H1 (cell line): ENCODE results near the gene PNMA6E. TPM values are rescaled to one million over a fixed set of nuclear protein-coding genes. Genes with fewer than 3 reads are reported as not detected.

Source experiments
- CTCF ChIA-PET: fragments of 300-600 bp; sonication (Branson Sonifier 250); formaldehyde crosslinking; loops from one replicate; lab custom pipeline; 2021; ENCODE audit not compliant: partially characterized antibody; lab: Charles Lee
- POLR2A ChIA-PET: fragments of 300-600 bp; sonication (Branson Sonifier 250); formaldehyde crosslinking; loops from one replicate; lab custom pipeline; 2021; ENCODE audit warnings: inconsistent platforms; ENCODE audit not compliant: partially characterized antibody; lab: Charles Lee
- DNase-seq, 2 experiments: peaks; one replicate each; pipeline versions ENCODE4 v3.0.0 to v3.0.0-alpha.2; 2010 to 2022; ENCODE audit warnings: low spot score in 2 of 2, low read depth in 1 of 2, mixed read lengths in 1 of 2
- FAIRE-seq: peaks from 2 replicates; lab custom pipeline; 2011; peaks lifted over from hg19 to GRCh38; lab: Jason Lieb, UNC
- H2AFZ ChIP-seq: 2 replicates; pipeline ENCODE4 v1.8.1; 2012; ENCODE audit warnings: low read length, inconsistent platforms
- H2AK5ac ChIP-seq: 2 replicates; pipeline ENCODE4 v1.6.1; 2013; ENCODE audit warnings: low read depth, low read length
- H2BK120ac ChIP-seq: replicated peaks from 2 replicates; pipeline ENCODE3; 2013; ENCODE audit warnings: low read depth, low read length, inconsistent platforms
- H2BK12ac ChIP-seq: 2 replicates; pipeline ENCODE4 v1.6.1; 2013; ENCODE audit warnings: low read depth, low read length
- H2BK15ac ChIP-seq: 2 replicates; pipeline ENCODE4 v1.6.1; 2013; ENCODE audit warnings: low read length
- H2BK20ac ChIP-seq: 2 replicates; pipeline ENCODE4 v1.6.1; 2013; ENCODE audit warnings: low read length
- H2BK5ac ChIP-seq: 2 replicates; pipeline ENCODE4 v1.6.1; 2013; ENCODE audit warnings: low read depth, low read length
- H3K14ac ChIP-seq: 2 replicates; pipeline ENCODE4 v1.6.1; 2013; ENCODE audit warnings: inconsistent platforms; ENCODE audit not compliant: insufficient read length
- H3K18ac ChIP-seq: 2 replicates; pipeline ENCODE4 v1.6.1; 2013; ENCODE audit warnings: low read length; ENCODE audit errors: extremely low read depth
- H3K23ac ChIP-seq: 2 replicates; pipeline ENCODE4 v1.6.1; 2013; ENCODE audit warnings: inconsistent platforms; ENCODE audit not compliant: insufficient read length
- H3K23me2 ChIP-seq: 2 replicates; pipeline ENCODE4 v1.6.1; 2013; ENCODE audit warnings: low read depth, low read length
- H3K27ac ChIP-seq: 2 replicates; pipeline ENCODE4 v1.6.1; 2011; ENCODE audit warnings: low read depth, low read length, inconsistent platforms
- H3K27me3 ChIP-seq, 4 experiments: replicated peaks in 1 of 4; 1 replicate in 1 of 4; 2 replicates in 3 of 4; pipeline versions ENCODE4 v1.6.1 to v1.8.1; 2011 to 2013; ENCODE audit warnings: low read length in 3 of 4, mild to moderate bottlenecking in 3 of 4, inconsistent platforms in 2 of 4, mixed read lengths in 2 of 4, moderate library complexity in 1 of 4; ENCODE audit not compliant: control insufficient read depth in 3 of 4, insufficient read depth in 3 of 4; ENCODE audit errors: extremely low read depth in 1 of 4
- H3K36me3 ChIP-seq, 4 experiments: 2 replicates each; pipeline versions ENCODE4 v1.6.1 to v1.8.1; 2011 to 2013; ENCODE audit warnings: mild to moderate bottlenecking in 4 of 4, low read length in 3 of 4, moderate library complexity in 2 of 4, control low read depth in 1 of 4, inconsistent platforms in 1 of 4; ENCODE audit not compliant: insufficient read depth in 4 of 4, control insufficient read depth in 2 of 4
- H3K4ac ChIP-seq: replicated peaks from 2 replicates; pipeline ENCODE3; 2013; ENCODE audit warnings: low read length, low read depth, mixed read lengths, inconsistent platforms; ENCODE audit not compliant: insufficient read length
- H3K4me1 ChIP-seq, 4 experiments: replicated peaks in 1 of 4; 1 replicate in 1 of 4; 2 replicates in 3 of 4; pipeline versions ENCODE4 v1.6.1 to v1.8.1; 2011 to 2013; ENCODE audit warnings: low read length in 3 of 4, inconsistent platforms in 2 of 4, mixed read lengths in 1 of 4; ENCODE audit not compliant: insufficient read depth in 4 of 4, control insufficient read depth in 3 of 4
- H3K4me2 ChIP-seq, 2 experiments: 2 replicates each; pipeline versions ENCODE4 v1.6.1 to v1.8.1; 2011 to 2013; ENCODE audit warnings: low read depth in 2 of 2, low read length in 2 of 2, control low read depth in 1 of 2, inconsistent platforms in 1 of 2, mild to moderate bottlenecking in 1 of 2; ENCODE audit not compliant: insufficient read depth in 1 of 2
- H3K4me3 ChIP-seq, 4 experiments: fragments of 200-600, 300-600 bp in 1 of 4; sonication (generic), shearing (Covaris generic), sonication (Bioruptor Twin) in 1 of 4; 2 replicates each; pipeline versions ENCODE4 v1.5.1 to v1.8.1; 2011 to 2016; ENCODE audit warnings: low read length in 4 of 4, low read depth in 3 of 4, control low read depth in 2 of 4, inconsistent platforms in 2 of 4, mild to moderate bottlenecking in 2 of 4, mixed read lengths in 1 of 4, moderate library complexity in 1 of 4; ENCODE audit not compliant: insufficient read depth in 2 of 4; ENCODE audit errors: extremely low read depth in 1 of 4
- H3K56ac ChIP-seq: replicated peaks from 2 replicates; pipeline ENCODE3; 2013; ENCODE audit warnings: low read depth, mild to moderate bottlenecking, mixed read lengths, low read length, inconsistent platforms; ENCODE audit not compliant: insufficient read length
- H3K79me1 ChIP-seq: 2 replicates; pipeline ENCODE4 v1.6.1; 2013; ENCODE audit warnings: low read depth, low read length, control low read depth
- H3K79me2 ChIP-seq, 2 experiments: 2 replicates each; pipeline versions ENCODE4 v1.6.1 to v1.8.1; 2012 to 2013; ENCODE audit warnings: low read length in 2 of 2, mild to moderate bottlenecking in 2 of 2, inconsistent platforms in 1 of 2; ENCODE audit not compliant: insufficient read depth in 2 of 2, control insufficient read depth in 1 of 2
- H3K9ac ChIP-seq, 4 experiments: replicated peaks in 1 of 4; 1 replicate in 1 of 4; 2 replicates in 3 of 4; pipeline versions ENCODE4 v1.6.1 to v1.8.1; 2011 to 2013; ENCODE audit warnings: low read depth in 3 of 4, low read length in 3 of 4, control low read depth in 2 of 4, mild to moderate bottlenecking in 2 of 4, moderate library complexity in 2 of 4, inconsistent platforms in 1 of 4; ENCODE audit errors: extremely low read depth in 1 of 4
- H3K9me3 ChIP-seq, 2 experiments: 2 replicates each; pipeline versions ENCODE4 v1.6.1 to v1.8.1; 2012 to 2013; ENCODE audit warnings: mild to moderate bottlenecking in 2 of 2, moderate library complexity in 2 of 2, control low read depth in 1 of 2, inconsistent platforms in 1 of 2, low read depth in 1 of 2, low read length in 1 of 2, mixed read lengths in 1 of 2; ENCODE audit not compliant: insufficient read depth in 2 of 2
- H4K20me1 ChIP-seq, 2 experiments: replicated peaks in 1 of 2; 2 replicates each; pipeline versions ENCODE3 to v1.8.1; 2011 to 2013; ENCODE audit warnings: inconsistent platforms in 2 of 2, low read length in 2 of 2, mild to moderate bottlenecking in 1 of 2; ENCODE audit not compliant: insufficient read depth in 2 of 2, control insufficient read depth in 1 of 2
- H4K5ac ChIP-seq: 2 replicates; pipeline ENCODE4 v1.6.1; 2013; ENCODE audit warnings: low read length, low read depth, mixed read lengths, inconsistent platforms; ENCODE audit not compliant: insufficient read length
- H4K8ac ChIP-seq: 2 replicates; pipeline ENCODE4 v1.8.0; 2013; ENCODE audit warnings: mild to moderate bottlenecking, moderate library complexity, low read length, inconsistent platforms; ENCODE audit not compliant: insufficient read depth; ENCODE audit errors: extremely low read depth
- H4K91ac ChIP-seq: replicated peaks from 2 replicates; pipeline ENCODE3; 2013; ENCODE audit warnings: low read length, mixed read lengths, inconsistent platforms; ENCODE audit not compliant: insufficient read length
- ASH2L ChIP-seq: fragments of 200-600, 300-600 bp; sonication (generic); IDR thresholded peaks from one replicate; pipeline ENCODE4 v1.7.1; 2017; ENCODE audit warnings: low read length
- CHD2 ChIP-seq: IDR thresholded peaks from 2 replicates; pipeline ENCODE4 v1.6.1; 2012; ENCODE audit warnings: low read length, improper control_type of control experiment
- EP300 ChIP-seq, 2 experiments: IDR thresholded peaks; 1 replicate in 1 of 2; 2 replicates in 1 of 2; pipeline ENCODE4 v1.6.1; 2011 to 2012; ENCODE audit warnings: low read depth in 2 of 2, low read length in 2 of 2, mild to moderate bottlenecking in 2 of 2, borderline replicate concordance in 1 of 2, inconsistent platforms in 1 of 2, moderate library complexity in 1 of 2
- HDAC2 ChIP-seq, 2 experiments: fragments of 300-600 bp in 1 of 2; sonication (generic) in 1 of 2; IDR thresholded peaks; 2 replicates each; pipeline ENCODE4 v1.6.1; 2011 to 2012; ENCODE audit warnings: low read depth in 2 of 2, low read length in 2 of 2, mild to moderate bottlenecking in 2 of 2, moderate library complexity in 2 of 2, borderline replicate concordance in 1 of 2, inconsistent platforms in 1 of 2
- JUND ChIP-seq: IDR thresholded peaks from 2 replicates; pipeline ENCODE4 v1.6.1; 2011; ENCODE audit warnings: mild to moderate bottlenecking, improper control_type of control experiment, low read length
- NANOG ChIP-seq: IDR thresholded peaks from 2 replicates; pipeline ENCODE4 v1.6.1; 2011; ENCODE audit warnings: low read length, low read depth, mild to moderate bottlenecking, inconsistent platforms; ENCODE audit not compliant: insufficient read depth, poor library complexity, severe bottlenecking
- POLR2A ChIP-seq, 2 experiments: IDR thresholded peaks; 1 replicate in 1 of 2; 2 replicates in 1 of 2; pipeline ENCODE4 v1.6.1; 2011; ENCODE audit warnings: low read depth in 2 of 2, low read length in 2 of 2, mild to moderate bottlenecking in 2 of 2; ENCODE audit errors: control extremely low read depth in 1 of 2
- RBBP5 ChIP-seq: IDR thresholded peaks from 2 replicates; pipeline ENCODE4 v1.7.1; 2012; ENCODE audit warnings: low read depth, mild to moderate bottlenecking, inconsistent platforms, low read length, moderate library complexity, borderline replicate concordance
- SIX5 ChIP-seq: IDR thresholded peaks from 2 replicates; pipeline ENCODE4 v1.6.1; 2011; ENCODE audit warnings: mild to moderate bottlenecking, low read depth, low read length
- TEAD4 ChIP-seq: IDR thresholded peaks from 2 replicates; pipeline ENCODE4 v1.6.1; 2012; ENCODE audit warnings: low read depth, low read length, inconsistent platforms, mixed read lengths
- YY1 ChIP-seq: IDR thresholded peaks from 2 replicates; pipeline ENCODE4 v1.6.1; 2011; ENCODE audit warnings: low read depth, mild to moderate bottlenecking, low read length
- WGBS, 2 experiments: shearing (Covaris generic) in 1 of 2; methylation state at CpG; one replicate each; pipeline versions ENCODE4 v1.1.6 to v1.1.7; 2013 to 2015; ENCODE audit warnings: low lambda C conversion rate in 2 of 2, mixed read lengths in 2 of 2, inconsistent platforms in 1 of 2, low coverage in 1 of 2, missing lambda C conversion rate in 1 of 2; ENCODE audit not compliant: insufficient replicate concordance in 2 of 2, insufficient coverage in 1 of 2, insufficient read length in 1 of 2; ENCODE audit errors: extremely low coverage in 1 of 2, missing lambda C conversion rate in 1 of 2; 5-methylcytosine and 5-hydroxymethylcytosine counted together
- polyA plus RNA-seq, 7 experiments: library from polyadenylated mRNA; depleted of rRNA in 3 of 7; stranded (reverse) in 5 of 7; unstranded in 2 of 7; fragments of >200 nt in 5 of 7; fragments of 200-250 nt in 2 of 7; gene quantifications; 1 replicate in 5 of 7; 2 replicates in 1 of 7; 4 replicates in 1 of 7; pipeline versions ENCODE4 v1.2.1 to v1.2.3, GENCODE V29; 2011 to 2013; ENCODE audit warnings: missing spikeins in 2 of 7, mixed read lengths in 2 of 7
- total RNA-seq: library from RNA; stranded (reverse); fragmentation: NEBNext Ultra II Directional; extraction: Animal tissue kit (Norgen Biotek cat#: 25700); gene quantifications from 2 replicates; pipeline ENCODE4 v1.2.1, GENCODE V29; 2021
- TF ChIP-seq, protein P1 (sequence below): IDR thresholded peaks from 2 replicates; pipeline ENCODE4 v1.6.1; 2012; ENCODE audit warnings: inconsistent platforms

Gene PNMA6E
- total and polyA plus RNA-seq, 2 of the 8 experiments (the other 6 are each of a cell fraction or from before 2014, with no cell fraction given) = not detected

DNA sequence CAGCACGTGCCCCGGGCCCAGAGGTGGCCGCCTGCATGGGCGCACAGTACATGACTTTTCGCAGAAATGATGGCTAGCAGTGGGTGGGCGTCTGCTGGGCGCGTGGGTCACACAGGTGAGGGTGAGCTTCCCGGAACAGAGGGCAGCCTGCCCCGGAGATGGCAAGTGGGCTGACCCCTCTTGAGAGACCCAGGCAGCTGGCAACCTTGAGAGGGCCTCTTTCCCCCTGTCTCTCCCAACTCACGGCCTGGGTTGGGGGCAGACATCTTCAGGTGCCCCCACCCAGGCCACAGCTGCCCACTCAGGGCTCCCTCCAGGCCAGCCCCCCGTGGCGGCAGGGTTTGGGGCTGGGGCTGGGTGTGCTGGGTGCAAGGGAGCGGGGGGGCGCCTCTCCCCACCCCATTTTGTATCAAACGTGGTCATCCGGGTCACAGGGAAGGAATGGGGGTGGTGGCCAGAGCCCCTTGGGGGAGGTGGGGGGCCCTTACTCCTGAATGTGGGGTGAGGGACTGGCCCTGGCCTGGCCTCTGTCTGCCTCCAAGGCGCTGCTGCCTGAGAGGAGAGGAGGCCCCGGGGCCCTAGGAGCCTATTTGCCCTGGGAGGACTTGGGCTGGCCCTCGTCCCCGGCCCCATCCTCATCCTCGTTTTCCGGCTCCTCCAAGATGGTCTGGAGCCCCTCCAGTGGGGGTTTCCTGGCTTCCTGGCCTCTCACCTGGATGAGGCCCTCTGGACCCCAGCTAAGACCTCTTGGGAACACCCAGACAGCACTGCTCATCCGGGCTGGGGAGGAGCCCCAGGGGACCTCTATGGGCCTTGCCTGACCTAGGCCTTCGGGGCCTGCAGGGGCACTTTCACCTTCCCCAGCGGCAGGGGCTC, 4.6 kb downstream of the PNMA6E start:
- Histone ChIP-seq H3K23me2 (peaks cover 4% of the 10 kb centered on the region; the same call in 1 of the 2 replicates), H3K27me3 (no peaks in the 10 kb centered on the region; a peak in 1 of 7 replicates), H3K9ac (no peak overlapping the region), H3K9me3 (no peaks in the 10 kb centered on the region; a peak in 1 of 4 replicates), H3K56ac (no peak overlapping the region), H4K8ac (no peak overlapping the region), H3K27ac (no peak overlapping the region), H2BK12ac (no peak overlapping the region), H2BK20ac (no peak overlapping the region), H4K91ac (no peak overlapping the region), H3K4me3 (no peak overlapping the region), H4K5ac (no peak overlapping the region), H2BK5ac (no peak overlapping the region), H2AFZ (no peak overlapping the region), H3K18ac (no peak overlapping the region), H3K4me2 (no peak overlapping the region), H3K23ac (no peak overlapping the region), H3K4ac (no peak overlapping the region), H4K20me1 (no peaks in the 10 kb centered on the region), H2BK15ac (no peak overlapping the region), H3K4me1 (no peaks in the 10 kb centered on the region), H3K79me1 (no peaks in the 10 kb centered on the region), H3K36me3 (no peaks in the 10 kb centered on the region), H3K79me2 (no peaks in the 10 kb centered on the region), H2AK5ac (no peak overlapping the region), H2BK120ac (no peak overlapping the region), H3K14ac (no peak overlapping the region)
- FAIRE-seq (no peak), DNase-seq (no peak)
- ChIA-PET POLR2A (no interaction called here), CTCF (no interaction called here)
- no CpG with 5 or more reads among the region's 26 CpGs for WGBS, 2 experiments
- TF ChIP-seq, protein P1, sequence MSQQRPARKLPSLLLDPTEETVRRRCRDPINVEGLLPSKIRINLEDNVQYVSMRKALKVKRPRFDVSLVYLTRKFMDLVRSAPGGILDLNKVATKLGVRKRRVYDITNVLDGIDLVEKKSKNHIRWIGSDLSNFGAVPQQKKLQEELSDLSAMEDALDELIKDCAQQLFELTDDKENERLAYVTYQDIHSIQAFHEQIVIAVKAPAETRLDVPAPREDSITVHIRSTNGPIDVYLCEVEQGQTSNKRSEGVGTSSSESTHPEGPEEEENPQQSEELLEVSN = no peak
- TF ChIP-seq CHD2 = no peak
- TF ChIP-seq POLR2A (IDR thresholded peaks at IDR 0.05; ENCODE audit: control extremely low read depth in 1 of 2, low read depth in 2 of 2, low read length in 2 of 2) = no peak
- no peak for TF ChIP-seq JUND
- TF ChIP-seq TEAD4 = no peak
- TF ChIP-seq HDAC2 (IDR thresholded peaks at IDR 0.05; ENCODE audit: borderline replicate concordance in 1 of 2, low read depth in 2 of 2, low read length in 2 of 2) = no peak
- no peak for TF ChIP-seq SIX5
- TF ChIP-seq RBBP5 = no peak
- TF ChIP-seq ASH2L = no peak
- no peak for TF ChIP-seq YY1
- no peak for TF ChIP-seq NANOG
- no peak for TF ChIP-seq EP300 (IDR thresholded peaks at IDR 0.05; ENCODE audit: borderline replicate concordance in 1 of 2, low read depth in 2 of 2, low read length in 2 of 2)
